Right atrium auricular region (tissue), 2 donors: ENCODE data around the gene UNC119B. TPM values are rescaled to one million over a fixed set of nuclear protein-coding genes. Genes with fewer than 3 reads are reported as not detected.

ENCODE experiments used
- DNase-seq: peaks from one replicate; pipeline ENCODE4 v3.0.0-alpha.2; 2019; ENCODE audit warnings: low spot score
- H3K27ac ChIP-seq, 2 donors: fragments of 200-600 bp; sonication (generic); 1 replicate in 1 of 2; 2 replicates in 1 of 2; pipeline ENCODE4 v1.5.1; 2016 to 2019
- H3K27me3 ChIP-seq, 2 donors: fragments of 200-600 bp; sonication (generic); one replicate each; pipeline versions ENCODE4 v1.5.1 to v1.6.0; 2017 to 2019
- H3K36me3 ChIP-seq: fragments of 200-600 bp; sonication (generic); one replicate; pipeline ENCODE4 v1.5.1; 2016
- H3K4me1 ChIP-seq, 2 donors: fragments of 200-600 bp; sonication (generic); one replicate each; pipeline versions ENCODE4 v1.5.1 to v1.6.0; 2017 to 2019
- H3K4me3 ChIP-seq, 2 donors: fragments of 200-600 bp; sonication (generic); 1 replicate in 1 of 2; 2 replicates in 1 of 2; pipeline ENCODE4 v1.5.1; 2017 to 2019; ENCODE audit warnings: mild to moderate bottlenecking in 1 of 2, moderate library complexity in 1 of 2
- H3K9me3 ChIP-seq, 2 donors: fragments of 200-600 bp; sonication (generic); one replicate each; pipeline ENCODE4 v1.5.1; 2019
- total RNA-seq, 2 donors: library from RNA; depleted of rRNA; stranded (reverse); fragments of >200 nt; gene quantifications; one replicate each; pipeline ENCODE4 v1.1.0, GENCODE V29; 2016
- TF ChIP-seq, protein P1 (sequence below), 2 donors: fragments of 200-600 bp; sonication (generic); IDR thresholded peaks; one replicate each; pipeline ENCODE4 v1.5.1; 2019; ENCODE audit warnings: antibody characterized with exemption in 2 of 2

UNC119B gene
- total RNA-seq, 2 donors from 2014 or later, result 8.9 to 13.1 TPM

DNA sequence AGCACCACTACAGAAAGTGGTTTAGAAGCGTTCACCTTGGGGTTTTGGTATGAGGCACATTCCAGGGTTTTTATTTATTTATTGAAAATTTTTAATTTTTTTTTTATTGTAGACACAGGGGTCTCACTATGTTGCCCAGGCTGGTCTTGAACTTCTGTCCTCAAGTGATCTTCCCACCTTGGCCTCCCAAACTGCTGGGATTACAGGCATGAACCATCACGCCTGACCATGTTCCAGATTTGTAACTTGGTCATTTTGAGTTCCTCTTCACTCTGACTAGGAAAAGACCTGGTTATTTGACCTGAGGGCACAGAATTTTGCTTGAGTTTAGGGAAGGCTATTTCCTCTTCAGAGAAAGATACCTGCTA lies 20.2 kb upstream of the UNC119B start:
- TF ChIP-seq, protein P1, sequence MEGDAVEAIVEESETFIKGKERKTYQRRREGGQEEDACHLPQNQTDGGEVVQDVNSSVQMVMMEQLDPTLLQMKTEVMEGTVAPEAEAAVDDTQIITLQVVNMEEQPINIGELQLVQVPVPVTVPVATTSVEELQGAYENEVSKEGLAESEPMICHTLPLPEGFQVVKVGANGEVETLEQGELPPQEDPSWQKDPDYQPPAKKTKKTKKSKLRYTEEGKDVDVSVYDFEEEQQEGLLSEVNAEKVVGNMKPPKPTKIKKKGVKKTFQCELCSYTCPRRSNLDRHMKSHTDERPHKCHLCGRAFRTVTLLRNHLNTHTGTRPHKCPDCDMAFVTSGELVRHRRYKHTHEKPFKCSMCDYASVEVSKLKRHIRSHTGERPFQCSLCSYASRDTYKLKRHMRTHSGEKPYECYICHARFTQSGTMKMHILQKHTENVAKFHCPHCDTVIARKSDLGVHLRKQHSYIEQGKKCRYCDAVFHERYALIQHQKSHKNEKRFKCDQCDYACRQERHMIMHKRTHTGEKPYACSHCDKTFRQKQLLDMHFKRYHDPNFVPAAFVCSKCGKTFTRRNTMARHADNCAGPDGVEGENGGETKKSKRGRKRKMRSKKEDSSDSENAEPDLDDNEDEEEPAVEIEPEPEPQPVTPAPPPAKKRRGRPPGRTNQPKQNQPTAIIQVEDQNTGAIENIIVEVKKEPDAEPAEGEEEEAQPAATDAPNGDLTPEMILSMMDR (IDR thresholded peaks at IDR 0.05), result no peak
- Histone ChIP-seq H3K4me1 (peaks cover 0 to 64% of the 10 kb centered on the region in 2 donors), H3K9me3 (no peaks in the 10 kb centered on the region), H3K36me3 (peaks cover 12% of the 10 kb centered on the region), H3K27ac (peak overlapping the region; percentile 89 to 90), H3K4me3 (no peak overlapping the region), H3K27me3 (no peaks in the 10 kb centered on the region)
- DNase-seq, result no peak

DNA sequence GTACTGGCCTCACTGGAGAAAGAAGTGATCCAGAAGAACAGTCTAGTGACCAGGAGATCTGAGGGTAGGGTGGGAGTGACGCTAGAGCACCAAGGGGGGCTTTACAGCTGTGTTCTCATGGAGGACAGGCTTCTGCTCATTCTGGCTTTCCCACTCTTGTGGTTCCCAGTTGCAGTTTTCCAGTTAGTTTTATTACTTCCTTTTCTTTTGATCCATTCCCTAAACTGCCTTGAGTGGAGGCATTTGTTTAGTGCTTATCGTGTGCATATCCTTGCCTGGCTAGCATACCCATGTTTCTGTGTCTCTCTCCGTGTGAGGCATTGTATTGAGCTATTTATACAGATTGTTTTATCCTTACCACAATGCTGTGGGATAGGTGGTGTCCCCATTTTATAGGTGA lies 19.3 kb upstream of the UNC119B start:
- Histone ChIP-seq H3K9me3 (no peaks in the 10 kb centered on the region), H3K4me1 (peaks cover 0 to 64% of the 10 kb centered on the region in 2 donors), H3K27ac (peak overlapping the region; percentile 89 to 90), H3K27me3 (no peaks in the 10 kb centered on the region), H3K4me3 (no peak overlapping the region), H3K36me3 (peaks cover 21% of the 10 kb centered on the region)
- no peak for DNase-seq
- TF ChIP-seq, protein P1 (IDR thresholded peaks at IDR 0.05), result no peak

DNA sequence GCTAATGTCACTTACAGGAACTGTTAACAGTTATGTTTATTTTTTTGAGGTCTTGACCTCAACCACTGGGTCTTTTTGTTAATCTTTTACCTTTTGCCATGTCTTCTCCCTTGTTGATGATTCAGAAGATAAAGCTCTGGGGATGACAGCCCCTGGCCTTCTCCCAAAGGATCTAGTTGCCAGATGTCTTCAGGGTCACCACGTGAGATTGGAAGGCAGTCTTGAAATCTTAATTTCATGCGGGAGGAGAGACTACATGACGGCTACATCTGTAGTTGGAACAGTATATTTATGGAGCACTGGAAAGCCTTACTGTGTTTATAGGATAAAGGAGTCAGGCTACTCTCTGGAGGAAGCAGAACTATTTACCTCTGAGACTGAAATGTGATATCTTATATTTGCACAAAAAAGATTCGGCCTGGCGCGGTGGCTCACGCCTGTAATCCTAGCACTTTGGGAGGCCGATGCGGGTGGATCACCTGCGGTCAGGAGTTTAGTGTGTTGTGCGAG lies 17.7 kb upstream of the UNC119B start:
- H3K4me3 ChIP-seq, result no peak overlapping the region
- peaks cover 0 to 75% of the 10 kb centered on the region in 2 donors for H3K4me1 ChIP-seq
- H3K9me3 ChIP-seq, result no peaks in the 10 kb centered on the region
- no peak overlapping the region for H3K27ac ChIP-seq
- TF ChIP-seq, protein P1 (IDR thresholded peaks at IDR 0.05), result no peak
- no peaks in the 10 kb centered on the region for H3K27me3 ChIP-seq
- H3K36me3 ChIP-seq, result peaks cover 37% of the 10 kb centered on the region
- DNase-seq, result no peak

DNA sequence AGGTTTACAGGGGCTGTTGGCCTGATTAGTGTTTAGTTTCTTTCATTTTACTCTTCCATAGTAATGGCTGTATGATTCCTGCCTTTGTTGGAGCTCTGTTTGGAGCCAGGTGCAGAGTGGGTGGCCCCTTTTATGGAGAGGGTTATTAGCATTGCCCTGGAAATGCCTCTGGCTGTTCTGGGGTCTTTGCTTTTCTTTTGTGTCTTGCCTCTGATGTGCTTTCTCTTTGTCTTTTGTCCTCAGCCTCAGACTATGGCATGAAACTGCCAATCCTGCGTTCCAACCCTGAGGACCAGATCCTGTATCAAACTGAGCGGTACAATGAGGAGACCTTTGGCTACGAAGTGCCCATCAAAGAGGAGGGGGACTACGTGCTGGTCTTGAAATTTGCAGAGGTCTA lies 16.4 kb upstream of the UNC119B start:
- no peak overlapping the region for H3K27ac ChIP-seq

DNA sequence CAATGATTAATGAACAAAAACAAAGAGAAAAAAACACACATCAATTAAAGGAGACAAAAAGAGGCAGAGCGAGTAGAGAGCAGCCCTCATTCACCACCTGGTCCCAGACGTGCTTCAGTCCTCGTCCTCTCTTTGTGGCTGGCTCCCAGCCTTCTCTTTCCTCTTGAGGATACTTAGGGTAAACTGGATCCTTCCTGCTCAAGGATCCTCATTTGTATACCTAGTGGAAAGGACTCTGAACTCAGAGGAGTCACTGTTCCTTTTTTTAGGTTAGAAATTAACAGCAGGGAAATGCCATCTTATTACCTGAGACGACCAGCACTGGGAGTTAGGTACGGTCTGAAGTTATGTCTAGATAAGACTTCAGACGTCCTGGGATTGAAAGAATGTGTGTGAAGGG lies 13.6 kb upstream of the UNC119B start:
- H3K27ac ChIP-seq, result no peak overlapping the region

More for the DNA sequence above, 16.4 kb upstream of the UNC119B start:
- Histone ChIP-seq H3K9me3 (no peaks in the 10 kb centered on the region), H3K36me3 (peaks cover 48% of the 10 kb centered on the region), H3K27me3 (no peaks in the 10 kb centered on the region), H3K4me3 (no peak overlapping the region), H3K4me1 (peaks cover 0 to 75% of the 10 kb centered on the region in 2 donors)
- no peak for DNase-seq
- TF ChIP-seq, protein P1 (IDR thresholded peaks at IDR 0.05), result no peak

More for the DNA sequence above, 13.6 kb upstream of the UNC119B start:
- H3K27me3 ChIP-seq, result no peaks in the 10 kb centered on the region
- H3K36me3 ChIP-seq, result peaks cover 75% of the 10 kb centered on the region
- no peak overlapping the region for H3K4me3 ChIP-seq
- H3K4me1 ChIP-seq, result peaks cover 0 to 75% of the 10 kb centered on the region in 2 donors
- TF ChIP-seq, protein P1 (IDR thresholded peaks at IDR 0.05), result no peak
- no peaks in the 10 kb centered on the region for H3K9me3 ChIP-seq
- no peak for DNase-seq
